Gastroesophageal sphincter (tissue), 3 donors: ENCODE measurements around the gene PTPN14.

Source experiments
- EP300 ChIP-seq: sonication (generic); formaldehyde crosslinking; IDR thresholded peaks from one replicate; pipeline ENCODE4 v1.6.1; 2017; ENCODE audit warnings: antibody characterized with exemption, mild to moderate bottlenecking
- POLR2A ChIP-seq, 2 donors: fragments of 450-650 bp; IDR thresholded peaks; one replicate each; pipeline ENCODE4 v1.6.1; 2017; ENCODE audit warnings: antibody characterized with exemption in 2 of 2, mild to moderate bottlenecking in 2 of 2, moderate library complexity in 1 of 2
- TF ChIP-seq, protein P1 (sequence below), 4 experiments: fragments of 200-600 bp in 2 of 4; fragments of 450-650 bp in 2 of 4; sonication (generic) in 1 of 4; IDR thresholded peaks; one replicate each; pipeline ENCODE4 v1.5.1; 2017 to 2019; ENCODE audit warnings: antibody characterized with exemption in 4 of 4, mild to moderate bottlenecking in 2 of 4, moderate library complexity in 2 of 4

DNA sequence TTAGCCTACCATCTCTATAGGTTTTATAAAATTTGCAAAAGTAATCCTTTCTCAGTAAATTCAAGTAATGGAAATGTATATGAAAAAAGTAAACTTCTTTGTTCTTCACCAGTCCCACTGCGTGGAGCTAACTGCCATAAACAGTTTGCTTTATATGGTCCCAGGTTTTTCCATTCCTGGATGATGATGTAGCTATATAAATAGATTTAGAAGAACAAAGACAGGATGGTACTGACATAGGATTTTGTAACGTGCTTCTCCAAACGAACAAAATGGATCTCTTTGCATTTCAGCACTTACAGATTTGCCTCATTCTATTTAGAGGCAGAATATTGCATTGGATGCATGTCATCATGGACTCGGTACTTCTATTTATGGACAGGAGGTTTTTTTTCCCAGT is 213.2 kb downstream of the PTPN14 start:
- TF ChIP-seq, protein P1, sequence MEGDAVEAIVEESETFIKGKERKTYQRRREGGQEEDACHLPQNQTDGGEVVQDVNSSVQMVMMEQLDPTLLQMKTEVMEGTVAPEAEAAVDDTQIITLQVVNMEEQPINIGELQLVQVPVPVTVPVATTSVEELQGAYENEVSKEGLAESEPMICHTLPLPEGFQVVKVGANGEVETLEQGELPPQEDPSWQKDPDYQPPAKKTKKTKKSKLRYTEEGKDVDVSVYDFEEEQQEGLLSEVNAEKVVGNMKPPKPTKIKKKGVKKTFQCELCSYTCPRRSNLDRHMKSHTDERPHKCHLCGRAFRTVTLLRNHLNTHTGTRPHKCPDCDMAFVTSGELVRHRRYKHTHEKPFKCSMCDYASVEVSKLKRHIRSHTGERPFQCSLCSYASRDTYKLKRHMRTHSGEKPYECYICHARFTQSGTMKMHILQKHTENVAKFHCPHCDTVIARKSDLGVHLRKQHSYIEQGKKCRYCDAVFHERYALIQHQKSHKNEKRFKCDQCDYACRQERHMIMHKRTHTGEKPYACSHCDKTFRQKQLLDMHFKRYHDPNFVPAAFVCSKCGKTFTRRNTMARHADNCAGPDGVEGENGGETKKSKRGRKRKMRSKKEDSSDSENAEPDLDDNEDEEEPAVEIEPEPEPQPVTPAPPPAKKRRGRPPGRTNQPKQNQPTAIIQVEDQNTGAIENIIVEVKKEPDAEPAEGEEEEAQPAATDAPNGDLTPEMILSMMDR (IDR thresholded peaks at IDR 0.05): no peak
- no peak for TF ChIP-seq EP300
- TF ChIP-seq POLR2A (IDR thresholded peaks at IDR 0.05): no peak
